HL-60 (cell line): ENCODE results near the gene RHOV.

ENCODE experiments used
- CTCF ChIP-seq: IDR thresholded peaks from one replicate; pipeline ENCODE4 v1.5.1; 2011; ENCODE audit warnings: low read length, control low read depth, inconsistent platforms; ENCODE audit not compliant: insufficient read depth
- POLR2AphosphoS5 ChIP-seq: IDR thresholded peaks from 2 replicates; pipeline ENCODE4 v1.6.1; 2012; ENCODE audit warnings: low read depth
- REST ChIP-seq: IDR thresholded peaks from 2 replicates; pipeline ENCODE4 v1.6.1; 2012; ENCODE audit warnings: low read depth; ENCODE audit not compliant: insufficient replicate concordance

- TF ChIP-seq POLR2AphosphoS5 (no peak), CTCF (no peak), REST (no peak)
Measured at GRCh38 chr15:40832903-40833302, 41.1 kb downstream of the RHOV start.
